T-helper 1 cell treated with Interleukin-12 subunit alpha and Interleukin-12 subunit beta and Interleukin-4 antibody, amounts not matched to agents 30 ng/mL and 1 ng/mL, for 36 hours (primary cell): ENCODE measurements around the gene ATP7B. TPM values are rescaled to one million over a fixed set of nuclear protein-coding genes. Genes with fewer than 3 reads are reported as not detected.

Experiments used
- intact Hi-C: fragments of 100-400 bp; cut with micrococcal nuclease; formaldehyde crosslinking; loops from one replicate; pipeline ENCODE4 v1.15.1; 2024
- total RNA-seq: library from RNA; stranded (reverse); gene quantifications from 2 replicates; pipeline ENCODE4 v1.2.3, GENCODE V29; 2022

Gene ATP7B
- total RNA-seq, 1 donor from 2014 or later, result 0.34 TPM

GRCh38 chr13:51953347-51954195 lies 57.7 kb downstream of the ATP7B start:
- intact Hi-C loops, result no loop called here

- intact Hi-C loops, result no loop called here
Observed at GRCh38 chr13:51950722-51951121, 60.5 kb downstream of the ATP7B start.

GRCh38 chr13:51946163-51946669 lies 65.0 kb downstream of the ATP7B start:
- intact Hi-C loops, result no loop called here

- intact Hi-C loops, result no loop called here
Observed at GRCh38 chr13:51945149-51945548, 66.1 kb downstream of the ATP7B start.

- intact Hi-C loops, result no loop called here
Observed at GRCh38 chr13:51944428-51944827, 66.8 kb downstream of the ATP7B start.

GRCh38 chr13:51943721-51944120 lies 67.5 kb downstream of the ATP7B start:
- intact Hi-C loops, result no loop called here

- intact Hi-C loops, result no loop called here
Observed at GRCh38 chr13:51942189-51942588, 69.1 kb downstream of the ATP7B start.

- intact Hi-C loops, result no loop called here
Observed at GRCh38 chr13:51938454-51938853, 72.8 kb downstream of the ATP7B start.

GRCh38 chr13:51937320-51938290 lies 73.6 kb downstream of the ATP7B start:
- intact Hi-C loops, result no loop called here

GRCh38 chr13:51935326-51936171 lies 75.7 kb downstream of the ATP7B start:
- intact Hi-C loops, result no loop called here

GRCh38 chr13:51934461-51935087 lies 76.7 kb downstream of the ATP7B start:
- intact Hi-C loops, result no loop called here

GRCh38 chr13:51933466-51934058 lies 77.7 kb downstream of the ATP7B start:
- intact Hi-C loops, result no loop called here

GRCh38 chr13:51932231-51932630 lies 79.0 kb downstream of the ATP7B start:
- intact Hi-C loops, result no loop called here

GRCh38 chr13:51931606-51932005 lies 79.6 kb downstream of the ATP7B start:
- intact Hi-C loops, result no loop called here

- intact Hi-C loops, result loop anchor here (10.0 kb wide), 1 partner anchor 115 kb away; no protein-coding TSS in a partner anchor
Observed at GRCh38 chr13:51929699-51930098, 81.6 kb downstream of the ATP7B start.

GRCh38 chr13:51928231-51928630 lies 83.0 kb downstream of the ATP7B start:
- intact Hi-C loops, result loop anchor here (10.0 kb wide), 1 partner anchor 113 kb away; no protein-coding TSS in a partner anchor

- intact Hi-C loops, result loop anchor here (10.0 kb wide), 1 partner anchor 112 kb away; no protein-coding TSS in a partner anchor
Observed at GRCh38 chr13:51927129-51927528, 84.1 kb downstream of the ATP7B start.

GRCh38 chr13:51926528-51926885 lies 84.7 kb downstream of the ATP7B start:
- intact Hi-C loops, result loop anchor here (10.0 kb wide), 1 partner anchor 112 kb away; no protein-coding TSS in a partner anchor

- intact Hi-C loops, result loop anchor here (10.0 kb wide), 1 partner anchor 111 kb away; no protein-coding TSS in a partner anchor
Observed at GRCh38 chr13:51925865-51926527, 85.3 kb downstream of the ATP7B start.
